SK-N-SH (cell line): ENCODE measurements around the gene TBL1X.

Source experiments
- GABPA ChIP-seq: IDR thresholded peaks from 2 replicates; pipeline ENCODE4 v1.4.0; 2012; ENCODE audit warnings: low read depth, mild to moderate bottlenecking
- POLR2AphosphoS5 ChIP-seq: IDR thresholded peaks from 2 replicates; pipeline ENCODE4 v1.6.1; 2012; ENCODE audit warnings: low read depth, low read length
- RAD21 ChIP-seq: IDR thresholded peaks from 2 replicates; pipeline ENCODE4 v1.6.1; 2012; ENCODE audit warnings: mild to moderate bottlenecking, low read length
- RCOR1 ChIP-seq: fragments of 150-350 bp; IDR thresholded peaks from 2 replicates; pipeline ENCODE4 v1.6.1; 2017; ENCODE audit warnings: antibody characterized with exemption, low read length
- RXRA ChIP-seq: IDR thresholded peaks from 2 replicates; pipeline ENCODE4 v1.4.0; 2012; ENCODE audit warnings: low read depth, mild to moderate bottlenecking, borderline replicate concordance
- YY1 ChIP-seq: IDR thresholded peaks from 2 replicates; pipeline ENCODE4 v1.4.0; 2012; ENCODE audit warnings: low read depth, mild to moderate bottlenecking
- TF ChIP-seq, protein P1 (sequence below): fragments of 200-600 bp; sonication (generic); IDR thresholded peaks from 2 replicates; pipeline ENCODE4 v1.6.1; 2017; ENCODE audit warnings: antibody characterized with exemption, mild to moderate bottlenecking, moderate library complexity

DNA sequence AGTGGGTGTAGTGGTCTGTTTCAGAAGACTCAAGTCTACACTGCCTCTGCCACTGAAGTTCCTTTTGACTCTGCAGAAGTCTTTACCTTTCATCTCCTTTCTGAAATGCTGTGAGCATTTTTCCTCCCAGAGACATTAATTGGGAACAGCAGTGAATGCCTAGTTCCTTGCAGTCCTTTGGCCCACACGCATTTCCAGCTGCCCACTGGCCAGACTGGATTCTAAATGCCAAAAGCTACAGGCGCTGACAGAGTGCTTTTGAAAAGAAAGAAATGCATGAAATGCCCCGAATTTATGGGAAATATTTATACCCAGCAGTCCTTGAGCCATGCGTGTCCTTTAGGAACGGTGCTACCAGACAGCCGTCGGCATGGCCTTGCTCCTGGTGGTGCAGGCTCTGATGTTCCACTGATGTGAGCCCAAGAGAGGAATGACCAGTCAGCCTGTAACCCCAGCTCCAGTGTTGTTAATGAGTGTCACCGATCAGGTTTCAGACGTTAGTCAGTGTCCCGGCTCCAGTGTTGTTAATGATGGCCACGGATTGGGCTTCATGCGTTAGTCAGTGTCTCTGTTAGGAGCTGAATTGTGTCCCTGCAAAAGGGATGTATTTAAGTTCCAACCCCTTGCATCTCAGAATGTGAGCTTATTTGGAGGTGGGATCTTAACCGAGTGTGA, 132.6 kb downstream of the TBL1X start:
- TF ChIP-seq, protein P1, sequence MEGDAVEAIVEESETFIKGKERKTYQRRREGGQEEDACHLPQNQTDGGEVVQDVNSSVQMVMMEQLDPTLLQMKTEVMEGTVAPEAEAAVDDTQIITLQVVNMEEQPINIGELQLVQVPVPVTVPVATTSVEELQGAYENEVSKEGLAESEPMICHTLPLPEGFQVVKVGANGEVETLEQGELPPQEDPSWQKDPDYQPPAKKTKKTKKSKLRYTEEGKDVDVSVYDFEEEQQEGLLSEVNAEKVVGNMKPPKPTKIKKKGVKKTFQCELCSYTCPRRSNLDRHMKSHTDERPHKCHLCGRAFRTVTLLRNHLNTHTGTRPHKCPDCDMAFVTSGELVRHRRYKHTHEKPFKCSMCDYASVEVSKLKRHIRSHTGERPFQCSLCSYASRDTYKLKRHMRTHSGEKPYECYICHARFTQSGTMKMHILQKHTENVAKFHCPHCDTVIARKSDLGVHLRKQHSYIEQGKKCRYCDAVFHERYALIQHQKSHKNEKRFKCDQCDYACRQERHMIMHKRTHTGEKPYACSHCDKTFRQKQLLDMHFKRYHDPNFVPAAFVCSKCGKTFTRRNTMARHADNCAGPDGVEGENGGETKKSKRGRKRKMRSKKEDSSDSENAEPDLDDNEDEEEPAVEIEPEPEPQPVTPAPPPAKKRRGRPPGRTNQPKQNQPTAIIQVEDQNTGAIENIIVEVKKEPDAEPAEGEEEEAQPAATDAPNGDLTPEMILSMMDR: no peak
- TF ChIP-seq POLR2AphosphoS5: no peak
- no peak for TF ChIP-seq YY1
- no peak for TF ChIP-seq RAD21
- no peak for TF ChIP-seq RXRA
- no peak for TF ChIP-seq GABPA
- TF ChIP-seq RCOR1: no peak
